ENCODE results near the gene TULP4. TPM values are rescaled to one million over a fixed set of nuclear protein-coding genes. Genes with fewer than 3 reads are reported as not detected.
A peak's percentile ranks its signal among the peaks of the same experiment; 100 is the strongest.

Gene TULP4
- total RNA-seq, 2 donors from 2014 or later: 140 to 199 TPM

DNA sequence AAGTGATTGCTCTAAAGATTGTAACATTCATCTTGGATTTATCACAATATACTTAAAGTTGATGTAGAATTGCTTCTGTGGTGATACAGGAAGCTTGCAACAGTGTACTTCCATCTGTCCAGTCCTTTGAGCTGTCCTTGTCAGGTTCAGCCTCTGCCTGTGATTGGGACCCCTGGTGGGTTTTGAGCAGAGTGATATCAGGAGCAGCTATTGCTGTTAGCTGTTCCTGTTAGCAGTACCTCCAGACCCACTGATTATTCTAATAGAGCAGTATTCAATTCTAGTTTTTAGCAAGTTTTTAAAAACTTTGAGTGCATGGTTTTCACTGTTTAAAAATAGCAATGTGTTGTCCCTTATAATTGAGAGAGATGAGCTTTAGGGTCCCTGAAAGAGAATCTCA lies 48.8 kb downstream of the TULP4 start:
- no peak for DNase-seq (ENCODE audit: low spot score)
- no peak overlapping the region for H3K27ac ChIP-seq
- no peaks in the 10 kb centered on the region for H3K9me3 ChIP-seq
- H3K4me1 ChIP-seq: peaks cover 0 to 8% of the 10 kb centered on the region in 2 donors
- H3K4me3 ChIP-seq: no peak overlapping the region
- no peaks in the 10 kb centered on the region for H3K27me3 ChIP-seq
- TF ChIP-seq, protein P1, sequence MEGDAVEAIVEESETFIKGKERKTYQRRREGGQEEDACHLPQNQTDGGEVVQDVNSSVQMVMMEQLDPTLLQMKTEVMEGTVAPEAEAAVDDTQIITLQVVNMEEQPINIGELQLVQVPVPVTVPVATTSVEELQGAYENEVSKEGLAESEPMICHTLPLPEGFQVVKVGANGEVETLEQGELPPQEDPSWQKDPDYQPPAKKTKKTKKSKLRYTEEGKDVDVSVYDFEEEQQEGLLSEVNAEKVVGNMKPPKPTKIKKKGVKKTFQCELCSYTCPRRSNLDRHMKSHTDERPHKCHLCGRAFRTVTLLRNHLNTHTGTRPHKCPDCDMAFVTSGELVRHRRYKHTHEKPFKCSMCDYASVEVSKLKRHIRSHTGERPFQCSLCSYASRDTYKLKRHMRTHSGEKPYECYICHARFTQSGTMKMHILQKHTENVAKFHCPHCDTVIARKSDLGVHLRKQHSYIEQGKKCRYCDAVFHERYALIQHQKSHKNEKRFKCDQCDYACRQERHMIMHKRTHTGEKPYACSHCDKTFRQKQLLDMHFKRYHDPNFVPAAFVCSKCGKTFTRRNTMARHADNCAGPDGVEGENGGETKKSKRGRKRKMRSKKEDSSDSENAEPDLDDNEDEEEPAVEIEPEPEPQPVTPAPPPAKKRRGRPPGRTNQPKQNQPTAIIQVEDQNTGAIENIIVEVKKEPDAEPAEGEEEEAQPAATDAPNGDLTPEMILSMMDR (IDR thresholded peaks at IDR 0.05): no peak
- H3K36me3 ChIP-seq: no peaks in the 10 kb centered on the region

DNA sequence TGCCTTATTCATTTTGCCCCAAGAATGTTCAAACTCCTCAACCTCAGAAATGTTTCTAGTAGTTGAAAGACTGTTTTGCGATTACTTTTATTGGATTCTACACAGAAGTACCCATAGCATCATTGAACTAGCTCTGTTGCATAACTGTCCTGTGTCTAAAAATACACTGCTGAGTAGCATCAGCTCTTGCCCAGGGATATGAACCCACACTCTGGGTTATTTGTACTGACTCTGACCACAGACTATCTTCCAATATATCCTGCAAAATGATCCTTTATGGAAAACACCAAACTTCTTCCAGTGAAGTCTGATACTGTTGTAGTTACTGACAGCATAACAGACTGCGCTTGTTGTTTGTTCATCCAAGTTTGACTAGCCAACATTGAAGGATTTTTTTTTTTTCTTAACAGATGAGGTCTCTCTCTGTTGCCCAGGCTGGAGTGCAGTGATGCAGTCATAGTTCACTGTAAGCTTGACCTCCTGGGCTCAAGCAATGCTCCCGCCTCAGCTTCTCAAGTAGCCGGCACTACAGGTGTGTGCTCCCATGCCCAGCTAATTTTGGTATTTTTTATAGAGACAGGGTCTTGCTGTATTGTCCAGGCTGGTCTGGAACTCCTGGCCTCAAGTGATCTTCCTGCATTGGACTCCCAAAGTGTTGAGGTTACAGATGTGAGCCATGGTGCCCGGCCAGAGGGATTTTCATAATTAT lies 49.9 kb downstream of the TULP4 start:
- H3K27ac ChIP-seq: peak overlapping the region in 1 of 2 donors; percentile 16
- DNase-seq (ENCODE audit: low spot score): no peak

DNA sequence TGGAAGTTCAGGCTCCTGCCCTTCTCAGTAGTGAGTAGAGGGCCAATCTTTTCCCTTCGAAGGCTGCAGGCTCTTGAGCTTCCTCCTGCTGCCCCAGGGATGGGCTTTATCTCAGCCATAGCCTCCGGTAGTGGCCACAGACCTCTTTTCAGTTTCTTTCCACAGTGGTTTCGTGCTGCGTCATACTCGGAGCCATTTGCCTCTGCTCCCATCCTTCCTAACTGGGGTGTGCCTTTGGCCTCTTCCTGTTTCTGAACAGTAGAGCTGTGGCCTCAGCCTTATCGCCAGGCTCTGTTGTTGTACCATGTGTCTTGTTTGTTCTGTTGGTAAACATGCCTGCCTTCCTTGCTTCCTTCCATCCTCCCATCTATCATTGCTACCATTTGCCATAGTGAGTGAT lies 54.1 kb downstream of the TULP4 start:
- Histone ChIP-seq H3K9me3 (no peaks in the 10 kb centered on the region), H3K4me3 (no peak overlapping the region), H3K27me3 (no peaks in the 10 kb centered on the region), H3K36me3 (no peaks in the 10 kb centered on the region), H3K4me1 (peaks cover 0 to 15% of the 10 kb centered on the region in 2 donors), H3K27ac (no peak overlapping the region)
- TF ChIP-seq, protein P1 (IDR thresholded peaks at IDR 0.05): no peak
- DNase-seq (ENCODE audit: low spot score): no peak

More for the DNA sequence above, 49.9 kb downstream of the TULP4 start:
- no peak overlapping the region for H3K4me3 ChIP-seq
- no peaks in the 10 kb centered on the region for H3K27me3 ChIP-seq
- H3K36me3 ChIP-seq: no peaks in the 10 kb centered on the region
- TF ChIP-seq, protein P1 (IDR thresholded peaks at IDR 0.05): no peak
- H3K9me3 ChIP-seq: no peaks in the 10 kb centered on the region
- peaks cover 0 to 8% of the 10 kb centered on the region in 2 donors for H3K4me1 ChIP-seq

DNA sequence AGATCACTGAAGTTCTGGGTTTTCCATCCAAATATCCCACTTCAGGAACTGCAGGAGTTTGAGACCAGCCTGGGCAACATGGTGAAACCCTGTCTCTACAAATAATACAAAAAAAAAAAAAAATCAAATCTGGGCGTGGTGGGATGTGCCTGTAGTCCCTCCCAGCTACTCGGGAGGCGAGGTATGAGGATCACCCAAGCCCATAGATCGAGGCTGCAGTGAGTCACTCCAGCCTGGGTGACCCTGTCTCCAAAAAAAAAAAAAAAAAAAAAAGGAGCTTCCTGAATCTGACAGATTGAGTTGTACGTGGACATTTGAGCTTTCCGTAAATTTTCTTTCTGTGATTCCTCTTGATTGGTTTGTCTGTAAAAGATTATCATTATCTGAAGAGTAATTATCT lies 55.6 kb downstream of the TULP4 start:
- Histone ChIP-seq H3K36me3 (no peaks in the 10 kb centered on the region), H3K4me1 (peaks cover 0 to 15% of the 10 kb centered on the region in 2 donors), H3K4me3 (no peak overlapping the region), H3K27me3 (no peaks in the 10 kb centered on the region), H3K9me3 (no peaks in the 10 kb centered on the region), H3K27ac (no peak overlapping the region)
- no peak for DNase-seq (ENCODE audit: low spot score)
- TF ChIP-seq, protein P1 (IDR thresholded peaks at IDR 0.05): no peak

DNA sequence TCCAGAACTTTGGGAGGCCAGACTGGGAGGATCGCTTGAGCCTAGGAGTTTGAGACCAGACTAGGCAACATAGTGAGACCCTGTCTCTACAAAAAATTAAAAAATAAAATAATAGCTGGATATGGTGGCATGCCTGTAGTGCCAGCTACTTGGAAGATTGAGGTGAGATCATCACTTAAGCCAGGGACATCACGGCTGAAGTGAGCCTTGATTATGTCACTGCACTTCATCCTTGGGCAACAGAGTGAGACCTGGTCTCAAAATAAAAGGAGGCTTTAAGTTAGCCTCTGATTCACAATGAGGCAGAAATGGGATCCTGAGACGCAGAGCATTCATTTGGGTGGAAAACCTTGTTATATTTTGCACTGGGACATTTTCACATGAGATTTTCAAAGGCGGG lies 57.0 kb downstream of the TULP4 start:
- Histone ChIP-seq H3K27ac (no peak overlapping the region), H3K36me3 (no peaks in the 10 kb centered on the region), H3K9me3 (no peaks in the 10 kb centered on the region), H3K4me1 (peaks cover 0 to 19% of the 10 kb centered on the region in 2 donors), H3K27me3 (no peaks in the 10 kb centered on the region), H3K4me3 (no peak overlapping the region)
- DNase-seq (ENCODE audit: low spot score): no peak
- TF ChIP-seq, protein P1 (IDR thresholded peaks at IDR 0.05): no peak

DNA sequence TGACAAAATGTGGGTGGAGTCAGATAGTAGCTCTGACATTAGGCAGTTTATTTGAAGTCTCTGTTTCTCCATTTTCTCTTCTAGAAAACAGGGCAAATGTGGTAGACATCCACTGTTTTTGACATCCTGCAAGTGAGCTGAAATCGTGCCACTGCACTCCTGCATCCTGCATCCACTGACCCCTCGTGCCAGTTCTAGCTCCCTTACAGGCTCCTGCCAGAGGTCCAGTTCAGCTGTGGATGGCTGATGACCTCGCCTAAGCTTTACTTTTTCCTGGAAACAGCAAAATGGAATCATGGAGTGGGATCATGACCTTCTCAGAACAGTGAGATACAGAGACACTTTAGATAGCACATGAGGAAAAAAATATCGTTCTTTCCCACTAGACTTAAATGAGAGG lies 58.5 kb downstream of the TULP4 start:
- no peak overlapping the region for H3K27ac ChIP-seq
- peaks cover 0 to 19% of the 10 kb centered on the region in 2 donors for H3K4me1 ChIP-seq
- DNase-seq (ENCODE audit: low spot score): no peak
- H3K36me3 ChIP-seq: no peaks in the 10 kb centered on the region
- TF ChIP-seq, protein P1 (IDR thresholded peaks at IDR 0.05): no peak
- H3K27me3 ChIP-seq: no peaks in the 10 kb centered on the region
- no peaks in the 10 kb centered on the region for H3K9me3 ChIP-seq
- H3K4me3 ChIP-seq: no peak overlapping the region

Measured in right atrium auricular region (tissue), 2 donors.